ENCODE data around the gene PELI1. TPM values are rescaled to one million over a fixed set of nuclear protein-coding genes. Genes with fewer than 3 reads are reported as not detected.

Gene PELI1
- total and polyA plus RNA-seq, 2 donors (not counting 1 experiment from before 2014, with no cell fraction given) = 5.9 to 7.7 TPM

DNA sequence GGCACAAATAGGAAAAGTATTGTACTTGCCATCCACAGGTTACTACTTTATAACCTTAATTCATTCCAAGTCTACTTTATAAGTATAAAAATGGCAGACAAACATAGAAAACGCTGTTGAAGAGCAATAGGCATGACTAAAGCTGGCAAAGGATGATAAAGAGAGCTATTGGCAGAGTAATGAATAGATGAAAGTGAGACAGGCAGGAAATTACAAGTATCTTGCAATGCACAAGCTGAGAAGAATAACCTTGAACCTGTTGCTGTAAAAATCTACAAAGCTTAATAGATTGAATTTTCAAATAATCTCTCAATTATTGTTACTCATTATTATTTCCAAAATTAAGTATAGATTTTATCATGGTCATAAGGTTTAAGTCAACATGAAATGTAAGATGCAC, 8.8 kb downstream of the PELI1 start:
- Histone ChIP-seq H3K27ac (ENCODE audit: insufficient read depth, low read length) (no peak overlapping the region), H4K20me1 (ENCODE audit: control insufficient read depth, extremely low read depth, insufficient read depth, low read length) (no peaks in the 10 kb centered on the region), H3K36me3 (ENCODE audit: control insufficient read depth, insufficient read depth, low read length) (no peaks in the 10 kb centered on the region), H3K9ac (ENCODE audit: insufficient read depth, low read length) (no peak overlapping the region), H3K4me1 (ENCODE audit: control insufficient read depth, extremely low read depth, insufficient read depth, low read length) (peaks cover 3% of the 10 kb centered on the region), H3K4me2 (ENCODE audit: extremely low read depth, insufficient read depth, low read length) (no peak overlapping the region), H3K27me3 (ENCODE audit: control insufficient read depth, insufficient read depth, low read length) (no peaks in the 10 kb centered on the region), H2AFZ (ENCODE audit: low read length) (no peak overlapping the region), H3K79me2 (ENCODE audit: control insufficient read depth, insufficient read depth, low read length) (peaks cover 19% of the 10 kb centered on the region), H3K9me3 (ENCODE audit: control insufficient read depth, insufficient read depth, low read depth, low read length) (no peaks in the 10 kb centered on the region), H3K4me3 (replicated peaks in 1 of 4; ENCODE audit: control extremely low read depth in 1 of 4, insufficient read depth in 1 of 4, low read depth in 3 of 4, low read length in 4 of 4) (no peak overlapping the region)
- TF ChIP-seq EZH2 (IDR thresholded peaks at IDR 0.05; ENCODE audit: low read length, missing control alignments) = no peak
- TF ChIP-seq, protein P1, sequence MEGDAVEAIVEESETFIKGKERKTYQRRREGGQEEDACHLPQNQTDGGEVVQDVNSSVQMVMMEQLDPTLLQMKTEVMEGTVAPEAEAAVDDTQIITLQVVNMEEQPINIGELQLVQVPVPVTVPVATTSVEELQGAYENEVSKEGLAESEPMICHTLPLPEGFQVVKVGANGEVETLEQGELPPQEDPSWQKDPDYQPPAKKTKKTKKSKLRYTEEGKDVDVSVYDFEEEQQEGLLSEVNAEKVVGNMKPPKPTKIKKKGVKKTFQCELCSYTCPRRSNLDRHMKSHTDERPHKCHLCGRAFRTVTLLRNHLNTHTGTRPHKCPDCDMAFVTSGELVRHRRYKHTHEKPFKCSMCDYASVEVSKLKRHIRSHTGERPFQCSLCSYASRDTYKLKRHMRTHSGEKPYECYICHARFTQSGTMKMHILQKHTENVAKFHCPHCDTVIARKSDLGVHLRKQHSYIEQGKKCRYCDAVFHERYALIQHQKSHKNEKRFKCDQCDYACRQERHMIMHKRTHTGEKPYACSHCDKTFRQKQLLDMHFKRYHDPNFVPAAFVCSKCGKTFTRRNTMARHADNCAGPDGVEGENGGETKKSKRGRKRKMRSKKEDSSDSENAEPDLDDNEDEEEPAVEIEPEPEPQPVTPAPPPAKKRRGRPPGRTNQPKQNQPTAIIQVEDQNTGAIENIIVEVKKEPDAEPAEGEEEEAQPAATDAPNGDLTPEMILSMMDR (conservative IDR thresholded peaks at IDR 0.05 in 1 of 2, IDR thresholded peaks at IDR 0.05 in 1 of 2; ENCODE audit: low read depth in 1 of 2, low read length in 2 of 2) = no peak
- DNase-seq (ENCODE audit: low read depth in 2 of 2) = no peak

DNA sequence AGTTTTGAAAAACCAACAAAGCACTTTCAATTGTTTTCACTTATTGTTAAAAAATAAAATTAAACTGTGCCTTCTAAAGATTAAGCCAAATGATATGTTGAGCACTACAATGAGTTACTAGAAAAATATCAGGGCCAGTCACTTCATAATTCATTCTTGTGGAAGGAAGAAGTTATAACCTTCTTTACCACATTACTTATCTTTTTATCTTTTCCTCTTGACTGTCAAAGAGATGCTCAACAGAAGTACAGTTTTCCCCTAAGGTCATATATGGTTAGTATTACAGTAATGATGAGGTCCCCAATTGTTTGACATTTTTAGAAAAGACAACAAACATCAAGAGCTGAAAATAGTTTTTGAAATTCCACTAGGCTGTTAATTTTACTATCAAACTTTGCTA, 9.4 kb downstream of the PELI1 start:
- H4K20me1 ChIP-seq (ENCODE audit: control insufficient read depth, extremely low read depth, insufficient read depth, low read length) = no peaks in the 10 kb centered on the region
- peaks cover 19% of the 10 kb centered on the region for H3K79me2 ChIP-seq (ENCODE audit: control insufficient read depth, insufficient read depth, low read length)
- H3K36me3 ChIP-seq (ENCODE audit: control insufficient read depth, insufficient read depth, low read length) = no peaks in the 10 kb centered on the region

DNA sequence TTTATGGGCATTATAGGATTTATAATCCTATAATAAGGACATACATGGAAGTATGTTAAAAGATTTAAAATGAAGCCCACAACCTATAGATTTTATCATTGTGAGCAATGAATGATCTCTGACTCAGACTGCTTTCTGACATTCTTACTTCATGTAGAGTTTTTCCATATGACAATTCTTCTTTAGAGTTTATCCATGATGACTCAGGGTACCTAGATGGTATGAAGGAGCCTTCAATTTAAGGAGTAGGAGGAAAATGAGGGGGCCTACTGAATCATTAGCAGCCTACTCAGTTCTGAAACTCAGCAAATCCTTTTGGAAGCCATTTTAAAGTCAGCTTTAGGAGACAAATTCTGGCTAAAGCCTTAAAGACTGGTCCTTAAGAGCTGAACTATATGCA, 10.4 kb downstream of the PELI1 start:
- no peaks in the 10 kb centered on the region for H3K36me3 ChIP-seq (ENCODE audit: control insufficient read depth, insufficient read depth, low read length)
- H3K4me1 ChIP-seq (ENCODE audit: control insufficient read depth, extremely low read depth, insufficient read depth, low read length) = no peaks in the 10 kb centered on the region
- H3K9me3 ChIP-seq (ENCODE audit: control insufficient read depth, insufficient read depth, low read depth, low read length) = no peaks in the 10 kb centered on the region
- peak overlapping the region; percentile 5 for H3K4me2 ChIP-seq (ENCODE audit: extremely low read depth, insufficient read depth, low read length)
- no peak overlapping the region for H3K4me3 ChIP-seq (replicated peaks in 1 of 4; ENCODE audit: control extremely low read depth in 1 of 4, insufficient read depth in 1 of 4, low read depth in 3 of 4, low read length in 4 of 4)
- DNase-seq (ENCODE audit: low read depth in 2 of 2) = peak; percentile 26 to 77
- no peak overlapping the region for H3K9ac ChIP-seq (ENCODE audit: insufficient read depth, low read length)
- no peak overlapping the region for H2AFZ ChIP-seq (ENCODE audit: low read length)
- no peaks in the 10 kb centered on the region for H3K27me3 ChIP-seq (ENCODE audit: control insufficient read depth, insufficient read depth, low read length)
- no peaks in the 10 kb centered on the region for H4K20me1 ChIP-seq (ENCODE audit: control insufficient read depth, extremely low read depth, insufficient read depth, low read length)
- peaks cover 13% of the 10 kb centered on the region for H3K79me2 ChIP-seq (ENCODE audit: control insufficient read depth, insufficient read depth, low read length)
- H3K27ac ChIP-seq (ENCODE audit: insufficient read depth, low read length) = no peak overlapping the region
- TF ChIP-seq EZH2 (IDR thresholded peaks at IDR 0.05; ENCODE audit: low read length, missing control alignments) = no peak
- TF ChIP-seq, protein P1 (conservative IDR thresholded peaks at IDR 0.05 in 1 of 2, IDR thresholded peaks at IDR 0.05 in 1 of 2; ENCODE audit: low read depth in 1 of 2, low read length in 2 of 2) = no peak

More for the DNA sequence above, 9.4 kb downstream of the PELI1 start:
- no peak overlapping the region for H3K9ac ChIP-seq (ENCODE audit: insufficient read depth, low read length)
- no peak overlapping the region for H3K4me2 ChIP-seq (ENCODE audit: extremely low read depth, insufficient read depth, low read length)
- no peak overlapping the region for H2AFZ ChIP-seq (ENCODE audit: low read length)
- H3K4me1 ChIP-seq (ENCODE audit: control insufficient read depth, extremely low read depth, insufficient read depth, low read length) = peaks cover 3% of the 10 kb centered on the region
- no peak for TF ChIP-seq EZH2 (IDR thresholded peaks at IDR 0.05; ENCODE audit: low read length, missing control alignments)
- TF ChIP-seq, protein P1 (conservative IDR thresholded peaks at IDR 0.05 in 1 of 2, IDR thresholded peaks at IDR 0.05 in 1 of 2; ENCODE audit: low read depth in 1 of 2, low read length in 2 of 2) = no peak
- no peak overlapping the region for H3K27ac ChIP-seq (ENCODE audit: insufficient read depth, low read length)
- DNase-seq (ENCODE audit: low read depth in 2 of 2) = no peak
- H3K4me3 ChIP-seq (replicated peaks in 1 of 4; ENCODE audit: control extremely low read depth in 1 of 4, insufficient read depth in 1 of 4, low read depth in 3 of 4, low read length in 4 of 4) = no peak overlapping the region
- no peaks in the 10 kb centered on the region for H3K27me3 ChIP-seq (ENCODE audit: control insufficient read depth, insufficient read depth, low read length)
- H3K9me3 ChIP-seq (ENCODE audit: control insufficient read depth, insufficient read depth, low read depth, low read length) = no peaks in the 10 kb centered on the region

Measured in fibroblast of lung (primary cell).